Stomach (tissue), 19 donors: ENCODE results near the gene ACSM5. TPM values are rescaled to one million over a fixed set of nuclear protein-coding genes. Genes with fewer than 3 reads are reported as not detected.

Source experiments
- DNase-seq, 2 donors: peaks; one replicate each; pipeline versions ENCODE4 v3.0.0 to v3.0.0-alpha.2; 2013 to 2019
- H3K27ac ChIP-seq, 5 donors: fragments of 200-600 bp in 4 of 5; sonication (generic) in 4 of 5; one replicate each; pipeline ENCODE4 v1.5.1; 2013 to 2019; ENCODE audit warnings: mild to moderate bottlenecking in 1 of 5, moderate library complexity in 1 of 5
- H3K27me3 ChIP-seq, 3 donors: fragments of 200-600 bp; sonication (generic); one replicate each; pipeline ENCODE4 v1.5.1; 2017 to 2019; ENCODE audit warnings: mixed run types in 1 of 3
- H3K36me3 ChIP-seq, 4 donors: fragments of 200-600 bp; sonication (generic); 1 replicate in 3 of 4; 2 replicates in 1 of 4; pipeline ENCODE4 v1.5.1; 2016 to 2019
- H3K4me1 ChIP-seq, 4 donors: fragments of 200-600 bp; sonication (generic); one replicate each; pipeline ENCODE4 v1.5.1; 2016 to 2019
- H3K4me3 ChIP-seq, 4 donors: fragments of 200-600 bp; sonication (generic) in 3 of 4; one replicate each; pipeline ENCODE4 v1.5.1; 2016 to 2019; ENCODE audit warnings: mild to moderate bottlenecking in 1 of 4
- H3K9me3 ChIP-seq, 4 donors: fragments of 200-600 bp; sonication (generic); one replicate each; pipeline ENCODE4 v1.5.1; 2016 to 2019
- EP300 ChIP-seq: sonication (generic); formaldehyde crosslinking; IDR thresholded peaks from one replicate; pipeline ENCODE4 v1.6.1; 2017; ENCODE audit warnings: antibody characterized with exemption
- POLR2A ChIP-seq, 4 donors: fragments of 450-650 bp; IDR thresholded peaks; one replicate each; pipeline ENCODE4 v1.6.1; 2016; ENCODE audit warnings: antibody characterized with exemption in 4 of 4, control low read depth in 2 of 4, mild to moderate bottlenecking in 1 of 4, moderate library complexity in 1 of 4
- POLR2AphosphoS5 ChIP-seq, 3 donors: sonication (generic); formaldehyde crosslinking; IDR thresholded peaks; one replicate each; pipeline ENCODE4 v1.6.1; 2016; ENCODE audit warnings: antibody characterized with exemption in 3 of 3
- WGBS, 5 donors: extraction: QIAGEN DNeasy Blood & Tissue Kit in 3 of 5; methylation state at CpG; one replicate each; pipeline versions ENCODE4 v1.1.5 to v1.1.7; 2013 to 2018; 5-methylcytosine and 5-hydroxymethylcytosine counted together
- intact Hi-C: fragments of 100-400 bp; cut with DNase I; formaldehyde crosslinking; loops from one replicate; pipeline ENCODE4 v1.15.1; 2023; ENCODE audit warnings: low total_unique reads
- long read RNA-seq, 10 donors: transcript quantifications; one replicate each; lab custom pipeline, GENCODE V29; 2026
- polyA plus RNA-seq, 3 donors: library from polyadenylated mRNA; stranded (reverse); fragments of 200-250 nt; gene quantifications; one replicate each; pipeline ENCODE4 v1.2.3, GENCODE V29; 2013
- total RNA-seq, 5 donors: library from RNA; depleted of rRNA; stranded (reverse); fragments of >200 nt; gene quantifications; one replicate each; pipeline versions ENCODE4 v1.1.0 to v1.2.3, GENCODE V29; 2014 to 2016
- TF ChIP-seq, protein P1 (sequence below), 7 experiments: fragments of 450-650 bp in 4 of 7; fragments of 200-600 bp in 3 of 7; sonication (generic) in 3 of 7; IDR thresholded peaks; one replicate each; pipeline ENCODE4 v1.5.1; 2016 to 2019; ENCODE audit warnings: antibody characterized with exemption in 7 of 7, control low read depth in 2 of 7, mild to moderate bottlenecking in 1 of 7
- donor health status: healthy with polysubstance abuse.
- donor health status: Bipolar disorder and iron deficiency.
- donor health status: healthy.

The ACSM5 gene, protein sequence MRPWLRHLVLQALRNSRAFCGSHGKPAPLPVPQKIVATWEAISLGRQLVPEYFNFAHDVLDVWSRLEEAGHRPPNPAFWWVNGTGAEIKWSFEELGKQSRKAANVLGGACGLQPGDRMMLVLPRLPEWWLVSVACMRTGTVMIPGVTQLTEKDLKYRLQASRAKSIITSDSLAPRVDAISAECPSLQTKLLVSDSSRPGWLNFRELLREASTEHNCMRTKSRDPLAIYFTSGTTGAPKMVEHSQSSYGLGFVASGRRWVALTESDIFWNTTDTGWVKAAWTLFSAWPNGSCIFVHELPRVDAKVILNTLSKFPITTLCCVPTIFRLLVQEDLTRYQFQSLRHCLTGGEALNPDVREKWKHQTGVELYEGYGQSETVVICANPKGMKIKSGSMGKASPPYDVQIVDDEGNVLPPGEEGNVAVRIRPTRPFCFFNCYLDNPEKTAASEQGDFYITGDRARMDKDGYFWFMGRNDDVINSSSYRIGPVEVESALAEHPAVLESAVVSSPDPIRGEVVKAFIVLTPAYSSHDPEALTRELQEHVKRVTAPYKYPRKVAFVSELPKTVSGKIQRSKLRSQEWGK
- 1 to 10 TPM in 3 of 5 donors, not detected in 2; 1.1 to 4.6 (median 1.8) TPM for total RNA-seq
- polyA plus RNA-seq = 1 to 10 TPM; 1.5 to 3.5 (median 2.8) TPM
- long read RNA-seq, donor 1, partial matches to known transcripts = 0 of 1 reads
- long read RNA-seq, donor 1, other reads (novel, unspliced or antisense) = 0 of 1 reads
- long read RNA-seq, donor 2 = 0 reads
- long read RNA-seq, donor 3 = 0 reads
- long read RNA-seq, donor 4 = 0 reads
- long read RNA-seq, donor 5 = 0 reads
- long read RNA-seq, donor 6 = 0 reads
- long read RNA-seq, donor 7 = 0 reads
- long read RNA-seq, donor 8 = 0 reads
- long read RNA-seq, donor 9 = 0 reads
- long read RNA-seq, donor 10 = 0 reads

DNA sequence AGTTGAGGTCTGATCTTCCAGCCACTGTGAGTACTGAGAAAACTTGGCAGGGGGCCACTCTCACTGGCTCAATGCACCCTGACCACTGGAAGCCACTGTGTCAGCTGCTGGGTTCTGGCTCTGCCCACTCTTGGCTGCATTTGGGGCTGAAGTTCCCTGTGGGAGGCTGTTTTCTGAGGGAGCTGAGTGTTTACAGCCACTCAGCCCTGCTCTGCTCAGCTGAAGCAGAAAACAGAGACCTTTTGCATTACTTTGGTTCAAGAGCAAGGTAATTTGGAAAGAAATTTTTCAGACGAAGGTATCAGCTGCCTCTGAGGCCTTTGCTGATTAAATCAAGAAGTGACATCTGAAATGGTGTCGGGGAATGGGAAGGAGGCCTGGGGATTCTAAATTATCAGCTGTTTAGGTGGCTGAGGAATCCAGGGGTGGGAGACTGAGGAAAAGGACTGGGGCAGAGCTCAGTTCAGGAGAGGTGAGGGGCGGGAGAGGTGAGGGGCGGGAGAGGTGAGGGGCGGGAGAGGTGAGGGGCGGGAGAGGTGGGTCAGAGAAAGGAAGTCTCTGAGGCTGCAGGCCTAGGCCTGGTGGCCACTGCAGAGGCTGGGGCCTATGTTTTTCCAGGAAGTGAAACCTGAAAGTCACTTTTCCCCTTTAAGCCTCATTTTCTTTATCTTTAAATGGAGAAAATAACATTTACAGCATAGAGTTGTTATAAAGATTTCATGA is at the start of gene ACSM5:
Gene ACSM5 (plus strand): TSS at position 137 of the 723 bp plus-strand sequence. CDS start 1,951 bp downstream, outside the sequence.
- Histone ChIP-seq H3K27me3 (no peaks in the 10 kb centered on the region), H3K27ac (peak within 1 kb of the TSS in 4 of 5 donors; percentile 42 to 54 (median 51)), H3K9me3 (no peaks in the 10 kb centered on the region), H3K36me3 (no peaks in the 10 kb centered on the region), H3K4me3 (peak within 1 kb of the TSS in 1 of 4 donors; percentile 0), H3K4me1 (peaks cover 0 to 5% (median 3%) of the 10 kb centered on the region in 4 donors)
- peak; percentile 34 to 75 for DNase-seq
- intact Hi-C loops = no loop called here
- 52 to 70% (median 66%) methylated on average over 6 of the region's 6 CpGs for WGBS, 5 donors
- TF ChIP-seq EP300 = no peak
- TF ChIP-seq POLR2A (IDR thresholded peaks at IDR 0.05) = no peak
- TF ChIP-seq POLR2AphosphoS5 (IDR thresholded peaks at IDR 0.05) = no peak
- TF ChIP-seq, protein P1, sequence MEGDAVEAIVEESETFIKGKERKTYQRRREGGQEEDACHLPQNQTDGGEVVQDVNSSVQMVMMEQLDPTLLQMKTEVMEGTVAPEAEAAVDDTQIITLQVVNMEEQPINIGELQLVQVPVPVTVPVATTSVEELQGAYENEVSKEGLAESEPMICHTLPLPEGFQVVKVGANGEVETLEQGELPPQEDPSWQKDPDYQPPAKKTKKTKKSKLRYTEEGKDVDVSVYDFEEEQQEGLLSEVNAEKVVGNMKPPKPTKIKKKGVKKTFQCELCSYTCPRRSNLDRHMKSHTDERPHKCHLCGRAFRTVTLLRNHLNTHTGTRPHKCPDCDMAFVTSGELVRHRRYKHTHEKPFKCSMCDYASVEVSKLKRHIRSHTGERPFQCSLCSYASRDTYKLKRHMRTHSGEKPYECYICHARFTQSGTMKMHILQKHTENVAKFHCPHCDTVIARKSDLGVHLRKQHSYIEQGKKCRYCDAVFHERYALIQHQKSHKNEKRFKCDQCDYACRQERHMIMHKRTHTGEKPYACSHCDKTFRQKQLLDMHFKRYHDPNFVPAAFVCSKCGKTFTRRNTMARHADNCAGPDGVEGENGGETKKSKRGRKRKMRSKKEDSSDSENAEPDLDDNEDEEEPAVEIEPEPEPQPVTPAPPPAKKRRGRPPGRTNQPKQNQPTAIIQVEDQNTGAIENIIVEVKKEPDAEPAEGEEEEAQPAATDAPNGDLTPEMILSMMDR (IDR thresholded peaks at IDR 0.05) = no peak

DNA sequence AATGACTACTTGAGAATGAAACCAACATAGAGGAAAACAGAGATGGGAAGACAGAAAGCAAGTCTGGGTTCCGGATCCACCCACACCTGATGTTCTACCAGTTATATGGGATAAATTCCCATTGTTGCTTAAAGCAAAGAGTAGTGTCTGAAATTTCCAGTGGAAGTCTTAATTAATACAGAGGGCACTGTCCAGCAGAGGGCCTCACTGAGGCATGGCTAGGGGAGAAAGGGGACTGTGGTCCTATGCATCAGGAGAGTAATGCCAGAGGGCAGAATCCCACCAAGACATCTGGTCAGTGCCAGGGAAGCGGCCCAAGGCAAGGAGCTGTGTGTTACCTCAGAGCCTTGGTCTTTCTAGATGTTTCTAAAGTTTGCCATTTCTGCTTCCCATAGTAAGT is 49.3 kb upstream of the ACSM5 start:
- no peak overlapping the region for H3K27ac ChIP-seq
- TF ChIP-seq, protein P1 (IDR thresholded peaks at IDR 0.05) = peak in 2 of 7 experiments; percentile 8 to 16
- no peak for TF ChIP-seq POLR2AphosphoS5 (IDR thresholded peaks at IDR 0.05)
- no peak for TF ChIP-seq POLR2A (IDR thresholded peaks at IDR 0.05)
- intact Hi-C loops = no loop called here
- 41 to 73% (median 59%) methylated on average over 2 of the region's 2 CpGs for WGBS, 5 donors
- no peaks in the 10 kb centered on the region for H3K27me3 ChIP-seq
- no peaks in the 10 kb centered on the region for H3K4me1 ChIP-seq
- no peaks in the 10 kb centered on the region for H3K9me3 ChIP-seq
- DNase-seq = no peak
- no peak overlapping the region for H3K4me3 ChIP-seq
- no peaks in the 10 kb centered on the region for H3K36me3 ChIP-seq

DNA sequence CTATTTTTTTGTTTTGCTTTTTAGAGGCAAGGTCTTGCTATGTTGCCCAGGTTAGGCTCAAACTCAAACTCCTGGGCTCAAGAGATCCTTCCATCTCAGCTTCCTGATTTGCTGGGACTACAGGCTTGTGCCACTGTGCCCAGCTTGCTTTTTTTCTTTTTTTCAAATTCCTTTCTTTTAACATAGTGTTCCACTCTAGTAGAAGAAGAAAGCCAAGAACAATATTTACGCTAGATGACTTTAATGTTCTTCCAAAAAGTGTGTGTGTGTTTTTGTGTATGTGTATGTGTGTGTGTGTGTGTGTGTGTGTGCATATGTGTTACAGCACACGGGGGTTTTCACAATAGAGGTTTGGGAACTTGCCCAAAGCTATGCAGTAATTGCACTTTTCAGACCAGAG is 46.1 kb upstream of the ACSM5 start:
- no peak for DNase-seq
- TF ChIP-seq EP300 (no peak), POLR2A (IDR thresholded peaks at IDR 0.05) (no peak), POLR2AphosphoS5 (IDR thresholded peaks at IDR 0.05) (no peak)
- TF ChIP-seq, protein P1 (IDR thresholded peaks at IDR 0.05) = no peak
- Histone ChIP-seq H3K27ac (peak overlapping the region in 1 of 5 donors; percentile 14), H3K4me1 (no peaks in the 10 kb centered on the region), H3K9me3 (no peaks in the 10 kb centered on the region), H3K4me3 (no peak overlapping the region), H3K36me3 (no peaks in the 10 kb centered on the region), H3K27me3 (no peaks in the 10 kb centered on the region)
- intact Hi-C loops = no loop called here
- WGBS, 5 donors = 27 to 39% (median 37%) methylated on average over 2 of the region's 2 CpGs

DNA sequence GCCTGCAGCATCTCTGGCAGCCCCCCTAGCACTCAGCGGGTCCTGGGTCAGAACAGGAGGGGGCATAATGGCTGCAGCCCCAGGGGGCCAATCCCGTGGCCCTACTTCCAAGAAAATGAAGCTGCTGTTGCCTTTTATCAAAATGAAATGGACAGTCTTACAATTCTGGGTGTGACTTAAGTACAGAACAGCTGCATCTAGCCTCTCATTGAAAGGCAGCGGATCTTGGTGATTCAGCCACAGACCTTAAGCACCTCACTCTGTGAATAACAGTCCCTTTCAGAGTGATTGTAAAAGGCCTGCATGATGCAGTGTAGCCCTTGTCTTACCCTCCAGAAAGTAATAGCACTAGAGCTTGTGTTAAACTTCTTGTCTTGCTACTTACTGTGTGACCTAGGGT is 45.3 kb upstream of the ACSM5 start:
- Histone ChIP-seq H3K4me1 (no peaks in the 10 kb centered on the region), H3K27ac (peak overlapping the region in 2 of 5 donors; percentile 12 to 54), H3K4me3 (no peak overlapping the region), H3K9me3 (no peaks in the 10 kb centered on the region), H3K36me3 (no peaks in the 10 kb centered on the region), H3K27me3 (no peaks in the 10 kb centered on the region)
- intact Hi-C loops = no loop called here
- TF ChIP-seq, protein P1 (IDR thresholded peaks at IDR 0.05) = no peak
- WGBS, 5 donors = 81 to 93% (median 86%) methylated on average over 3 of the region's 3 CpGs
- DNase-seq = no peak
